Uterus (tissue), 2 donors: Measurements from ENCODE around the gene DIRAS2.

ENCODE experiments used
- CTCF ChIP-seq, 4 experiments: fragments of 200-600 bp in 2 of 4; fragments of 450-650 bp in 2 of 4; sonication (generic) in 2 of 4; IDR thresholded peaks; one replicate each; pipeline ENCODE4 v1.5.1; 2016 to 2019; ENCODE audit warnings: antibody characterized with exemption in 4 of 4, mild to moderate bottlenecking in 2 of 4, moderate library complexity in 1 of 4
- POLR2A ChIP-seq, 2 donors: fragments of 450-650 bp; IDR thresholded peaks; one replicate each; pipeline ENCODE4 v1.6.1; 2016; ENCODE audit warnings: antibody characterized with exemption in 2 of 2, mild to moderate bottlenecking in 1 of 2, moderate library complexity in 1 of 2

- TF ChIP-seq POLR2A (IDR thresholded peaks at IDR 0.05): no peak
- no peak for TF ChIP-seq CTCF (IDR thresholded peaks at IDR 0.05)
These were observed 8.6 kb upstream of the DIRAS2 start for GRCh38 chr9:90651246-90651645.
